ENCODE results near the gene UNC13B. TPM values are rescaled to one million over a fixed set of nuclear protein-coding genes. Genes with fewer than 3 reads are reported as not detected.

UNC13B gene
- total and polyA plus RNA-seq, 9 of the 15 experiments (the other 6 are each of a cell fraction or from before 2014, with no cell fraction given), result 2.4 to 11.5 (median 8.6) TPM

- TF ChIP-seq RNF219 (CRISPR knock-in tag; IDR thresholded peaks at IDR 0.05) (no peak), ZNF592 (IDR thresholded peaks at IDR 0.05) (0 out of 2 replicates have a peak, but pooled peaks have one; percentile 36), ARNT (IDR thresholded peaks at IDR 0.05) (no peak), RBM39 (optimal IDR thresholded peaks at IDR 0.05; ENCODE audit: low read depth, low read length) (no peak), ZNF740 (CRISPR knock-in tag; IDR thresholded peaks at IDR 0.05) (no peak), ZNF740 (tag; IDR thresholded peaks at IDR 0.05) (peak in 1 of 2 experiments; percentile 39; a peak in 1 of 4 replicates), ZNF583 (CRISPR knock-in tag; IDR thresholded peaks at IDR 0.05) (no peak), HIVEP1 (CRISPR knock-in tag; IDR thresholded peaks at IDR 0.05) (no peak), ZNF408 (CRISPR knock-in tag; IDR thresholded peaks at IDR 0.05; ENCODE audit: low read depth) (no peak), MNT (conservative IDR thresholded peaks at IDR 0.05) (no peak), ZNF76 (CRISPR knock-in tag; IDR thresholded peaks at IDR 0.05; ENCODE audit: borderline replicate concordance) (no peak), ZNF668 (CRISPR knock-in tag; IDR thresholded peaks at IDR 0.05) (0 out of 2 replicates have a peak, but pooled peaks have one; percentile 56), ZNF639 (CRISPR knock-in tag; conservative IDR thresholded peaks at IDR 0.05 in 1 of 2, IDR thresholded peaks at IDR 0.05 in 1 of 2) (0 out of 4 replicates have a peak, but pooled peaks of 1 of the 2 experiments have one; percentile 30), RBM17 (IDR thresholded peaks at IDR 0.05; ENCODE audit: borderline replicate concordance, low read depth, low read length) (no peak)
Measured at GRCh38 chr9:35191105-35191504, 29.3 kb downstream of the UNC13B start (continued).
